Tongue (tissue), 2 donors: ENCODE data around the gene XCL1. TPM values are rescaled to one million over a fixed set of nuclear protein-coding genes. Genes with fewer than 3 reads are reported as not detected.
"Not testable (repeated sequence)": the region's sequence is repeated elsewhere in the genome, so short reads cannot be mapped to it uniquely, and the experiment has no call there.

ENCODE experiments used
- DNase-seq: peaks from one replicate; pipeline ENCODE4 v3.0.0-alpha.2; 2015
- total RNA-seq: library from RNA; depleted of rRNA; stranded (reverse); fragments of >200 nt; gene quantifications from one replicate; pipeline ENCODE4 v1.2.3, GENCODE V29; 2014

Gene XCL1
- total RNA-seq, 1 donor from 2014 or later: not detected

GRCh38 chr1:168567568-168567967 is 8.8 kb upstream of the XCL1 start:
- no peak for DNase-seq

GRCh38 chr1:168568346-168568745 is 8.1 kb upstream of the XCL1 start:
- peak; percentile 77 for DNase-seq

GRCh38 chr1:168570652-168571051 is 5.8 kb upstream of the XCL1 start:
- DNase-seq: no peak

GRCh38 chr1:168572633-168573032 is 3.8 kb upstream of the XCL1 start:
- DNase-seq: no peak

GRCh38 chr1:168574234-168574633 is 2.2 kb upstream of the XCL1 start:
- DNase-seq: not testable (repeated sequence)

GRCh38 chr1:168578531-168579185 is 2.3 kb downstream of the XCL1 start:
- DNase-seq: not testable (repeated sequence)

- DNase-seq: not testable (repeated sequence)
Observed at GRCh38 chr1:168580290-168580689, 3.9 kb downstream of the XCL1 start.

- DNase-seq: not testable (repeated sequence)
Observed at GRCh38 chr1:168580991-168581390, 4.6 kb downstream of the XCL1 start.

- DNase-seq: no peak
Observed at GRCh38 chr1:168581817-168582572, 5.6 kb downstream of the XCL1 start.

- DNase-seq: peak; percentile 66
Observed at GRCh38 chr1:168582688-168583336, 6.4 kb downstream of the XCL1 start.

GRCh38 chr1:168583571-168583970 is 7.2 kb downstream of the XCL1 start:
- DNase-seq: peak; percentile 15

- no peak for DNase-seq
Observed at GRCh38 chr1:168585191-168585590, 8.8 kb downstream of the XCL1 start.

GRCh38 chr1:168585937-168586336 is 9.5 kb downstream of the XCL1 start:
- no peak for DNase-seq

- DNase-seq: no peak
Observed at GRCh38 chr1:168589167-168589566, 12.8 kb downstream of the XCL1 start.

GRCh38 chr1:168591066-168591465 is 14.7 kb downstream of the XCL1 start:
- no peak for DNase-seq

GRCh38 chr1:168591641-168592250 is 15.3 kb downstream of the XCL1 start:
- no peak for DNase-seq

GRCh38 chr1:168595403-168595802 is 19.0 kb downstream of the XCL1 start:
- DNase-seq: not testable (repeated sequence)

- DNase-seq: no peak
Observed at GRCh38 chr1:168598125-168598524, 21.7 kb downstream of the XCL1 start.

- no peak for DNase-seq
Observed at GRCh38 chr1:168598892-168599291, 22.5 kb downstream of the XCL1 start.

- no peak for DNase-seq
Observed at GRCh38 chr1:168599641-168600040, 23.2 kb downstream of the XCL1 start.

- no peak for DNase-seq
Observed at GRCh38 chr1:168601051-168601450, 24.6 kb downstream of the XCL1 start.

- peak; percentile 89 for DNase-seq
Observed at GRCh38 chr1:168603501-168604110, 27.2 kb downstream of the XCL1 start.
